WI38 (cell line): ENCODE results near the gene PALM3.
"Not testable (repeated sequence)": the region's sequence is repeated elsewhere in the genome, so short reads cannot be mapped to it uniquely, and the experiment has no call there.

Experiments used
- H3K4me3 ChIP-seq: 2 replicates; pipeline ENCODE4 v1.5.1; 2011; ENCODE audit warnings: low read depth, mild to moderate bottlenecking, control low read depth, low read length
- TF ChIP-seq, protein P1 (sequence below): IDR thresholded peaks from 2 replicates; pipeline ENCODE4 v1.5.1; 2012; ENCODE audit warnings: low read depth, mild to moderate bottlenecking, control low read depth, low read length

PALM3 gene

DNA sequence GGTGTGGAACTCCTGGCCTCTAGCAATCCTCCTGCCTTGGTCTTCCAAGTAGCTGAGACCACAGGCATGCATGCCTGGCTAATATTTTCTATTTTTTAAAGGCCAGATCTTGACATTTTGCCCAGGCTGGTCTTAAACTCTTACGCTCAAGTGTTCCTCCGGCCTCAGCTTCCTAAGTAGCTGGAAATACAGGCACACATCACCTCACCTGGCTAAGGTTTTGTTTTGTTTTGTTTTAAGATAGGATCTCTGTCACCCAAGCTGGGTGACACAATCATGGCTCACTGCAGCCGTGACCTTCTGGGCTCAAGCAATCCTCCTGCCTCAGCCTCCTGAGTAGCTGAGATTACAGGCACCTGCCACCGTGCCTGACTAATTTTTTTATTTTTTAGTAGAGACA is 39.4 kb downstream of the PALM3 start:
- H3K4me3 ChIP-seq = no peak overlapping the region
- TF ChIP-seq, protein P1, sequence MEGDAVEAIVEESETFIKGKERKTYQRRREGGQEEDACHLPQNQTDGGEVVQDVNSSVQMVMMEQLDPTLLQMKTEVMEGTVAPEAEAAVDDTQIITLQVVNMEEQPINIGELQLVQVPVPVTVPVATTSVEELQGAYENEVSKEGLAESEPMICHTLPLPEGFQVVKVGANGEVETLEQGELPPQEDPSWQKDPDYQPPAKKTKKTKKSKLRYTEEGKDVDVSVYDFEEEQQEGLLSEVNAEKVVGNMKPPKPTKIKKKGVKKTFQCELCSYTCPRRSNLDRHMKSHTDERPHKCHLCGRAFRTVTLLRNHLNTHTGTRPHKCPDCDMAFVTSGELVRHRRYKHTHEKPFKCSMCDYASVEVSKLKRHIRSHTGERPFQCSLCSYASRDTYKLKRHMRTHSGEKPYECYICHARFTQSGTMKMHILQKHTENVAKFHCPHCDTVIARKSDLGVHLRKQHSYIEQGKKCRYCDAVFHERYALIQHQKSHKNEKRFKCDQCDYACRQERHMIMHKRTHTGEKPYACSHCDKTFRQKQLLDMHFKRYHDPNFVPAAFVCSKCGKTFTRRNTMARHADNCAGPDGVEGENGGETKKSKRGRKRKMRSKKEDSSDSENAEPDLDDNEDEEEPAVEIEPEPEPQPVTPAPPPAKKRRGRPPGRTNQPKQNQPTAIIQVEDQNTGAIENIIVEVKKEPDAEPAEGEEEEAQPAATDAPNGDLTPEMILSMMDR = no peak

DNA sequence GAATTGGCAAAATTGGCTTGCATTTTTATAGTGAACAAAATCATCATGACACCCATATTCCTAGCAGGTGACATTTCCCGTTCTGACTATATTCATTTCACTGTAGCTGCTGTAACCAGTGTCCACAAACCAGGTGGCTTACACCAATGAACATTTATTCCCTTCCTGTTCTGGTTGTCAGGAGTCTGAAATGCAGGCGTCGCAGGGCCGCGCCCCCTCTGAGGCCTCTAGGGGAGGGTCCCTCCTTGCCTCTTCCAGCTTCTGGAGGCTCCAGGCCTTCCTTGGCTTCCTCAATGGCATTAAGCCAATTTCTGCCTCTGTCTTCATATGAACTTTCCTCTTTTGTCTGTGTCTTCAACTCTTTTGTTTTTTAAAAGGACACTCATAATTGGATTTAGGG is 40.4 kb downstream of the PALM3 start:
- TF ChIP-seq, protein P1 = no peak
- H3K4me3 ChIP-seq = no peak overlapping the region

DNA sequence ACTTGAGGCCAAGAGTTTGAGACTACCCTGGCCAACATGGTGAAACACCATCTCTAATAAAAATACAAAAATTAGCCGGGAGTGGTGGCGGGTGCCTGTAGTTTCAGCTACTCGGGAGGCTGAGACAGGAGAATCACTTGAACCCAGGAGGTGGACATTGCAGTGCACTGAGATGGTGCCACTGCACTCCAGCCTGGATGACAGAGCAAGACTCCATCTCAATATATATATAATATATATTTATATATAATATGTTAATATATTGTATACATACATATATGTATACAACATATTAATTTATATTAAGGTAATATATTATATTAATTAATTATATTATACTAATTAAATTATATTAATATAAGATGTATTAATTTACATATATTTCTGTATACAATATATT is 42.1 kb downstream of the PALM3 start:
- not testable (repeated sequence) for H3K4me3 ChIP-seq

DNA sequence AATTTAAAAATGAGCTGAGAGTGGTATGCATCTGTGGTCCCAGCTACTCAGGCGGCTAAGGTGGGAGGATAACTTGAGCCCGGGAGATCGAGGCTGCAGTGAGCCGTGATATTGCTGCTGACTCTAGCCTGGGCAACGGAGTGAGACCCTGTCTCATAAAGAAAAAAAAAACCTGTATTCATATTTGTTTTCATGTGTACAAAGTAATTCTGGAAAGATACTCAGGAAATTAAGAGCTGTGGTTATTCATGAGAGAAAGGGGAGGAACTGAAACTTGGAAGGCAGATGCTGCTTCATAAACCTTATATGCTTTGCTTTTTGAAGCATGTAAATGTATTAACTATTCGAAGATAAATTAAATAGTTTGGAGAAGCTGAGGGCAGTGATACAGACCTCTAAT is 42.8 kb downstream of the PALM3 start:
- TF ChIP-seq, protein P1 = no peak
- no peak overlapping the region for H3K4me3 ChIP-seq

DNA sequence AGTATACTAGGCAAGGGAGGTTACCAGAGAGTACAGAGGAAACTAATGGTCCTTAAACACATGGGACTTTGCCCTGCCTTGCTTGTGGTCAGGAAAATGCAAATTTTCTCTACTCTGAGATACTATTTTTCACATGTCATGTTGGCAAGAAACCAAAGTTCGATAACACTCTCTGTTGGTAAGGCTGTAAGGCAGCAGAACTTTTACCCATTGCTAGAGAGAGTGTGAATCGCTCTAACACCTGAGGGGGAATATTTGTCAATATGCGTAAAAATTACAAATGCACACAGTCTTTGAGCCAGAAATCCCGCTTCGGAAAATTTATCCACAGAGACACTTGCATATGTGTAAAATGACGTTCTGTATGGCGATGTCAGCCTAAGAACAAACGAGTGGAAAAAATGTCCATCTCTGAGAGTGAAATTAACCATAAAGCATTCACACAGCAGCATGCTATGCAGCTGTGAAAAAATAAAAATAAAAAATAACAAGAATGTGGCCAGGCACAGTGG is 46.3 kb downstream of the PALM3 start:
- TF ChIP-seq, protein P1 = no peak
- H3K4me3 ChIP-seq = no peak overlapping the region

DNA sequence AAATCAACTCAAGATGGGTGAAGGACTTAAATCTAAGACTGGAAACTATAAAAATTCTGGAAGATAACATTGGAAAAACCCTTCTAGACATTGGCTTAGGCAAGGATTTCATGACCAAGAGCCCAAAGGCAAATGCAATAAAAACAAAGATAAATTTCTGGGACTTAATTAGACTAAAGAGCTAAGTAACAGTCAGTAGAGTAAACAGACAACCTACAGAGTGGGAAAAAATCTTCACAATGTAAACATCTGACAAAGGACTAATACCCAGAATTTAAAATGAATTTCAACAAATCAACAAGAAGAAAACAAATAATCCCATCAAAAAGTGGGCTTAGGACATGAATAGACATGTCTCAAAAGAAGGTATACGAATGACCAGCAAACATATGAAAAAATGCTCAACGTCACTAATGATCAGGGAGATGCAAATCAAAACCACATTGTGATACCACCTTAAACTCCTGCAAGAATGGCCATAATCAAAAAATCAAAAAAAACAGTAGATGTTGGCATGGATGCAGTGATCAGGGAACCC is 49.4 kb downstream of the PALM3 start:
- no peak overlapping the region for H3K4me3 ChIP-seq

DNA sequence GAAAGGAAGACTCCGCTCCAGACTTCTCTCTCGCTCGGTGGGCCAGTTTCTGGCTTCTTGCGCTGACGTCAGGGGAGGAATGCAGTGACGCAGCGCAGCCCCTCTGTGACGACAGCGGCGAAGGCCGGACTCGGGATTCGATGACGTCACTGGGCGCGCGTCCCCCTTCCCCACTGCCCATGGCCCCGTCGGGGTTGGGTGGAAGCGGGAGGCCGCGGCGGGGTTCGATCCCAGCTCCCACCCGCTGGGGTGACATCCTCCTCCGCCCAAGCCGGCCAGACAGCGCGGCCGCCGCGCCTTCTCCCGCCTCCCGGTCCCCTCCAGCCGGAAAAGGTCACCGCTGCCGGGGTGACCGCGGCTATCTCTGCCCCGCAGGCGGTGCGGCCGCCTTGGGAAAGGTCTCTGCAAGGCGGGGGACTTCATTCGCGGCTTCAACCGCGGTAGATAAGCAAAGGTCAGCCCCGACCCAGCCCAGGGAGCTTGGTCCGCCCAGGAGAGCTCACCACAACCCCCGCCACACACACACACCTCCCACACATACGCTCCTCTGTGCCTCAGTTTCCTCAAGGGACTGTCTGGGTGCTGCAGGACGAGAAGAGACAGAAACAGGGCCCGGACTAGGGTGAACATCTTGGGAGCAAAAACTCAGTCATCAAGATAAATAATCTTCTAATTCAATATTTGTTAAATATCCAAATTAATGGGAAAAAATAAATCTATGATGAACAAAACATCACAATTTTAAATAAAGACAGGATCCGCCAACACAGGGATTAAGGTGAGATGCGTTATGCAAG is 54.9 kb downstream of the PALM3 start:
- TF ChIP-seq, protein P1 = no peak
- peak overlapping the region; percentile 73 for H3K4me3 ChIP-seq

More for the DNA sequence above, 49.4 kb downstream of the PALM3 start:
- TF ChIP-seq, protein P1 = no peak
